Thyroid gland (tissue), 4 donors: ENCODE measurements around the gene TRPC4. TPM values are rescaled to one million over a fixed set of nuclear protein-coding genes. Genes with fewer than 3 reads are reported as not detected.

Source experiments
- DNase-seq, 2 donors: peaks; one replicate each; pipeline ENCODE4 v3.0.0-alpha.2; 2019
- H3K27ac ChIP-seq, 3 donors: fragments of 200-600 bp; sonication (generic); 1 replicate in 2 of 3; 2 replicates in 1 of 3; pipeline ENCODE4 v1.5.1; 2016 to 2019; ENCODE audit warnings: mild to moderate bottlenecking in 1 of 3, moderate library complexity in 1 of 3
- H3K27me3 ChIP-seq: fragments of 200-600 bp; sonication (generic); one replicate; pipeline ENCODE4 v1.5.1; 2019
- H3K36me3 ChIP-seq, 2 donors: fragments of 200-600 bp; sonication (generic); one replicate each; pipeline ENCODE4 v1.5.1; 2016 to 2019
- H3K4me1 ChIP-seq, 2 donors: fragments of 200-600 bp; sonication (generic); one replicate each; pipeline ENCODE4 v1.5.1; 2017 to 2019
- H3K4me3 ChIP-seq, 3 donors: fragments of 200-600 bp; sonication (generic); replicated peaks in 1 of 3; 1 replicate in 2 of 3; 2 replicates in 1 of 3; pipeline ENCODE4 v1.5.1; 2016; ENCODE audit warnings: mild to moderate bottlenecking in 1 of 3
- H3K9me3 ChIP-seq: fragments of 200-600 bp; sonication (generic); one replicate; pipeline ENCODE4 v1.5.1; 2017
- POLR2A ChIP-seq, 2 donors: fragments of 450-650 bp; IDR thresholded peaks; one replicate each; pipeline ENCODE4 v1.6.1; 2017; ENCODE audit warnings: antibody characterized with exemption in 2 of 2, mild to moderate bottlenecking in 2 of 2, moderate library complexity in 1 of 2
- WGBS, 2 donors: methylation state at CpG; one replicate each; pipeline ENCODE4 v1.1.5; 2017; 5-methylcytosine and 5-hydroxymethylcytosine counted together
- intact Hi-C: fragments of 100-400 bp; cut with DNase I; formaldehyde crosslinking; loops from one replicate; pipeline ENCODE4 v1.15.1; 2023
- total RNA-seq, 4 donors: library from RNA; depleted of rRNA; stranded (reverse); fragments of >200 nt; gene quantifications; one replicate each; pipeline ENCODE4 v1.2.3, GENCODE V29; 2016
- TF ChIP-seq, protein P1 (sequence below), 6 experiments: fragments of 200-600 bp in 3 of 6; fragments of 450-650 bp in 3 of 6; sonication (generic) in 3 of 6; IDR thresholded peaks; one replicate each; pipeline ENCODE4 v1.5.1; 2016 to 2019; ENCODE audit warnings: antibody characterized with exemption in 6 of 6, mild to moderate bottlenecking in 2 of 6, inconsistent platforms in 1 of 6, moderate library complexity in 1 of 6

The TRPC4 gene
- total RNA-seq, 4 donors from 2014 or later = 0.11 to 3.2 (median 0.79) TPM

- H3K4me3 ChIP-seq = no peak overlapping the region
- H3K27ac ChIP-seq = no peak overlapping the region
- TF ChIP-seq POLR2A (IDR thresholded peaks at IDR 0.05) = no peak
- TF ChIP-seq, protein P1, sequence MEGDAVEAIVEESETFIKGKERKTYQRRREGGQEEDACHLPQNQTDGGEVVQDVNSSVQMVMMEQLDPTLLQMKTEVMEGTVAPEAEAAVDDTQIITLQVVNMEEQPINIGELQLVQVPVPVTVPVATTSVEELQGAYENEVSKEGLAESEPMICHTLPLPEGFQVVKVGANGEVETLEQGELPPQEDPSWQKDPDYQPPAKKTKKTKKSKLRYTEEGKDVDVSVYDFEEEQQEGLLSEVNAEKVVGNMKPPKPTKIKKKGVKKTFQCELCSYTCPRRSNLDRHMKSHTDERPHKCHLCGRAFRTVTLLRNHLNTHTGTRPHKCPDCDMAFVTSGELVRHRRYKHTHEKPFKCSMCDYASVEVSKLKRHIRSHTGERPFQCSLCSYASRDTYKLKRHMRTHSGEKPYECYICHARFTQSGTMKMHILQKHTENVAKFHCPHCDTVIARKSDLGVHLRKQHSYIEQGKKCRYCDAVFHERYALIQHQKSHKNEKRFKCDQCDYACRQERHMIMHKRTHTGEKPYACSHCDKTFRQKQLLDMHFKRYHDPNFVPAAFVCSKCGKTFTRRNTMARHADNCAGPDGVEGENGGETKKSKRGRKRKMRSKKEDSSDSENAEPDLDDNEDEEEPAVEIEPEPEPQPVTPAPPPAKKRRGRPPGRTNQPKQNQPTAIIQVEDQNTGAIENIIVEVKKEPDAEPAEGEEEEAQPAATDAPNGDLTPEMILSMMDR (IDR thresholded peaks at IDR 0.05) = no peak
- WGBS, 2 donors = 76% methylated on average over 2 of the region's 2 CpGs
- intact Hi-C loops = no loop called here
- H3K27me3 ChIP-seq = no peaks in the 10 kb centered on the region
- no peaks in the 10 kb centered on the region for H3K9me3 ChIP-seq
- DNase-seq = no peak
- H3K36me3 ChIP-seq = no peaks in the 10 kb centered on the region
- H3K4me1 ChIP-seq = no peaks in the 10 kb centered on the region
Measured at GRCh38 chr13:37665420-37665819, 204.2 kb downstream of the TRPC4 start.

- no peak for DNase-seq
- Histone ChIP-seq H3K27me3 (no peaks in the 10 kb centered on the region), H3K4me3 (no peak overlapping the region), H3K9me3 (no peaks in the 10 kb centered on the region), H3K27ac (no peak overlapping the region), H3K4me1 (no peaks in the 10 kb centered on the region), H3K36me3 (no peaks in the 10 kb centered on the region)
- intact Hi-C loops = no loop called here
- TF ChIP-seq POLR2A (IDR thresholded peaks at IDR 0.05) = no peak
- TF ChIP-seq, protein P1 (IDR thresholded peaks at IDR 0.05) = no peak
- WGBS, 2 donors = 80 to 96% methylated on average over 4 of the region's 4 CpGs
Measured at GRCh38 chr13:37663724-37664123, 205.8 kb downstream of the TRPC4 start.

GRCh38 chr13:37662624-37663023, 206.9 kb downstream of the TRPC4 start:
- Histone ChIP-seq H3K27me3 (no peaks in the 10 kb centered on the region), H3K4me1 (no peaks in the 10 kb centered on the region), H3K27ac (no peak overlapping the region), H3K9me3 (no peaks in the 10 kb centered on the region), H3K36me3 (no peaks in the 10 kb centered on the region), H3K4me3 (no peak overlapping the region)
- intact Hi-C loops = no loop called here
- DNase-seq = no peak
- 73 to 91% methylated on average over 3 of the region's 3 CpGs for WGBS, 2 donors
- TF ChIP-seq, protein P1 (IDR thresholded peaks at IDR 0.05) = no peak
- TF ChIP-seq POLR2A (IDR thresholded peaks at IDR 0.05) = no peak

DNA sequence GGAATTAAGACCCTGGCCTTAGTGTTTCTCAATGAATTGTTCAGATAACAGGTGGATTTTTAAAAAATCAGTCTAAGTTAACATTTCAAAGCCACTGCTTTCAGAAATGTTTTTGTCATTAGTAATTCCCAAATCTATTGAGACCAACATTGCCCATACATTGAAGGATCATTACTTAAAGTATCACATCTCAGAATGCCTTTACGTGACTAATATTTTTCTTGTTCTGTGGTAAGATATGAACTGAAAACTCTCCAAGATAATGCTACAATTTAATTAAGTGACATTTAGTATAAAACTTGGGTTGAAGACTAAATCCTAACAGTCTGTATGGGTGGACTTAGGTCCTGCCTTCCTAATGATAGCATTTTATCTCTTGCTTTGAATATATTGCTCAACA, 211.6 kb downstream of the TRPC4 start:
- Histone ChIP-seq H3K27ac (no peak overlapping the region), H3K4me3 (no peak overlapping the region), H3K27me3 (no peaks in the 10 kb centered on the region), H3K9me3 (no peaks in the 10 kb centered on the region), H3K36me3 (no peaks in the 10 kb centered on the region), H3K4me1 (no peaks in the 10 kb centered on the region)
- intact Hi-C loops = no loop called here
- TF ChIP-seq POLR2A (IDR thresholded peaks at IDR 0.05) = no peak
- TF ChIP-seq, protein P1 (IDR thresholded peaks at IDR 0.05) = no peak
- DNase-seq = no peak
- 91 to 96% methylated on average over 1 of the region's 1 CpG for WGBS, 2 donors

- H3K9me3 ChIP-seq = no peaks in the 10 kb centered on the region
Measured at GRCh38 chr13:37657134-37657533, 212.4 kb downstream of the TRPC4 start.

More at GRCh38 chr13:37657134-37657533, 212.4 kb downstream of the TRPC4 start:
- no peak for DNase-seq
- Histone ChIP-seq H3K36me3 (no peaks in the 10 kb centered on the region), H3K4me1 (no peaks in the 10 kb centered on the region), H3K27ac (no peak overlapping the region), H3K27me3 (no peaks in the 10 kb centered on the region), H3K4me3 (no peak overlapping the region)
- intact Hi-C loops = no loop called here
- TF ChIP-seq, protein P1 (IDR thresholded peaks at IDR 0.05) = no peak
- no peak for TF ChIP-seq POLR2A (IDR thresholded peaks at IDR 0.05)
- WGBS, 2 donors = 77 to 82% methylated on average over 2 of the region's 2 CpGs
